ENCODE results near the gene HDAC4. TPM values are rescaled to one million over a fixed set of nuclear protein-coding genes. Genes with fewer than 3 reads are reported as not detected.

The HDAC4 gene
- total RNA-seq, 1 experiment from 2014 or later = 44.4 TPM

DNA sequence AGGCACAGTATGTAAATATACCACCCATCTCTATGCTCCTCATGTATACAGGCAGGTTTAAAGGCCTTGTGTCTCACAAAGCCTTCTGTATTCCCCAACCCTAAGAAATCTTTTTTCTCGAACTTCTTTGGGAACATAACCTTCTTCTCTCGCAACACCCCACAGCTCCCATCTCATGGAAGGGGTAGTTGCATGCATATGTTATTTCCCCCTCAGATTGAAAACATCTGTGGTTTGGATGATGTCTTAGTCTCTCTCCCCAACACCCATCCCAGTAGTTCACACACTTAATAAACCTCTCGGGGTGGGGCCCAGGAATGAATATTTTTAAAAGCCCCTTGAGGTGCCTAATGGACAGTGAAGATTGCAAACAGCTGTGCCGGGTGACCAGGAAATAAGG lies 21.0 kb upstream of the HDAC4 start (continued):
- TF ChIP-seq, protein P1, sequence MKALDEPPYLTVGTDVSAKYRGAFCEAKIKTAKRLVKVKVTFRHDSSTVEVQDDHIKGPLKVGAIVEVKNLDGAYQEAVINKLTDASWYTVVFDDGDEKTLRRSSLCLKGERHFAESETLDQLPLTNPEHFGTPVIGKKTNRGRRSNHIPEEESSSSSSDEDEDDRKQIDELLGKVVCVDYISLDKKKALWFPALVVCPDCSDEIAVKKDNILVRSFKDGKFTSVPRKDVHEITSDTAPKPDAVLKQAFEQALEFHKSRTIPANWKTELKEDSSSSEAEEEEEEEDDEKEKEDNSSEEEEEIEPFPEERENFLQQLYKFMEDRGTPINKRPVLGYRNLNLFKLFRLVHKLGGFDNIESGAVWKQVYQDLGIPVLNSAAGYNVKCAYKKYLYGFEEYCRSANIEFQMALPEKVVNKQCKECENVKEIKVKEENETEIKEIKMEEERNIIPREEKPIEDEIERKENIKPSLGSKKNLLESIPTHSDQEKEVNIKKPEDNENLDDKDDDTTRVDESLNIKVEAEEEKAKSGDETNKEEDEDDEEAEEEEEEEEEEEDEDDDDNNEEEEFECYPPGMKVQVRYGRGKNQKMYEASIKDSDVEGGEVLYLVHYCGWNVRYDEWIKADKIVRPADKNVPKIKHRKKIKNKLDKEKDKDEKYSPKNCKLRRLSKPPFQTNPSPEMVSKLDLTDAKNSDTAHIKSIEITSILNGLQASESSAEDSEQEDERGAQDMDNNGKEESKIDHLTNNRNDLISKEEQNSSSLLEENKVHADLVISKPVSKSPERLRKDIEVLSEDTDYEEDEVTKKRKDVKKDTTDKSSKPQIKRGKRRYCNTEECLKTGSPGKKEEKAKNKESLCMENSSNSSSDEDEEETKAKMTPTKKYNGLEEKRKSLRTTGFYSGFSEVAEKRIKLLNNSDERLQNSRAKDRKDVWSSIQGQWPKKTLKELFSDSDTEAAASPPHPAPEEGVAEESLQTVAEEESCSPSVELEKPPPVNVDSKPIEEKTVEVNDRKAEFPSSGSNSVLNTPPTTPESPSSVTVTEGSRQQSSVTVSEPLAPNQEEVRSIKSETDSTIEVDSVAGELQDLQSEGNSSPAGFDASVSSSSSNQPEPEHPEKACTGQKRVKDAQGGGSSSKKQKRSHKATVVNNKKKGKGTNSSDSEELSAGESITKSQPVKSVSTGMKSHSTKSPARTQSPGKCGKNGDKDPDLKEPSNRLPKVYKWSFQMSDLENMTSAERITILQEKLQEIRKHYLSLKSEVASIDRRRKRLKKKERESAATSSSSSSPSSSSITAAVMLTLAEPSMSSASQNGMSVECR (CRISPR knock-in tag; IDR thresholded peaks at IDR 0.05; ENCODE audit: borderline replicate concordance) = no peak
- TF ChIP-seq ZNF317 (CRISPR knock-in tag; IDR thresholded peaks at IDR 0.05; ENCODE audit: borderline replicate concordance, low read depth) = no peak
- TF ChIP-seq, protein P2, sequence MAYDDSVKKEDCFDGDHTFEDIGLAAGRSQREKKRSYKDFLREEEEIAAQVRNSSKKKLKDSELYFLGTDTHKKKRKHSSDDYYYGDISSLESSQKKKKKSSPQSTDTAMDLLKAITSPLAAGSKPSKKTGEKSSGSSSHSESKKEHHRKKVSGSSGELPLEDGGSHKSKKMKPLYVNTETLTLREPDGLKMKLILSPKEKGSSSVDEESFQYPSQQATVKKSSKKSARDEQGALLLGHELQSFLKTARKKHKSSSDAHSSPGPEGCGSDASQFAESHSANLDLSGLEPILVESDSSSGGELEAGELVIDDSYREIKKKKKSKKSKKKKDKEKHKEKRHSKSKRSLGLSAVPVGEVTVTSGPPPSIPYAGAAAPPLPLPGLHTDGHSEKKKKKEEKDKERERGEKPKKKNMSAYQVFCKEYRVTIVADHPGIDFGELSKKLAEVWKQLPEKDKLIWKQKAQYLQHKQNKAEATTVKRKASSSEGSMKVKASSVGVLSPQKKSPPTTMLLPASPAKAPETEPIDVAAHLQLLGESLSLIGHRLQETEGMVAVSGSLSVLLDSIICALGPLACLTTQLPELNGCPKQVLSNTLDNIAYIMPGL (CRISPR knock-in tag; IDR thresholded peaks at IDR 0.05) = no peak
- TF ChIP-seq, protein P3, sequence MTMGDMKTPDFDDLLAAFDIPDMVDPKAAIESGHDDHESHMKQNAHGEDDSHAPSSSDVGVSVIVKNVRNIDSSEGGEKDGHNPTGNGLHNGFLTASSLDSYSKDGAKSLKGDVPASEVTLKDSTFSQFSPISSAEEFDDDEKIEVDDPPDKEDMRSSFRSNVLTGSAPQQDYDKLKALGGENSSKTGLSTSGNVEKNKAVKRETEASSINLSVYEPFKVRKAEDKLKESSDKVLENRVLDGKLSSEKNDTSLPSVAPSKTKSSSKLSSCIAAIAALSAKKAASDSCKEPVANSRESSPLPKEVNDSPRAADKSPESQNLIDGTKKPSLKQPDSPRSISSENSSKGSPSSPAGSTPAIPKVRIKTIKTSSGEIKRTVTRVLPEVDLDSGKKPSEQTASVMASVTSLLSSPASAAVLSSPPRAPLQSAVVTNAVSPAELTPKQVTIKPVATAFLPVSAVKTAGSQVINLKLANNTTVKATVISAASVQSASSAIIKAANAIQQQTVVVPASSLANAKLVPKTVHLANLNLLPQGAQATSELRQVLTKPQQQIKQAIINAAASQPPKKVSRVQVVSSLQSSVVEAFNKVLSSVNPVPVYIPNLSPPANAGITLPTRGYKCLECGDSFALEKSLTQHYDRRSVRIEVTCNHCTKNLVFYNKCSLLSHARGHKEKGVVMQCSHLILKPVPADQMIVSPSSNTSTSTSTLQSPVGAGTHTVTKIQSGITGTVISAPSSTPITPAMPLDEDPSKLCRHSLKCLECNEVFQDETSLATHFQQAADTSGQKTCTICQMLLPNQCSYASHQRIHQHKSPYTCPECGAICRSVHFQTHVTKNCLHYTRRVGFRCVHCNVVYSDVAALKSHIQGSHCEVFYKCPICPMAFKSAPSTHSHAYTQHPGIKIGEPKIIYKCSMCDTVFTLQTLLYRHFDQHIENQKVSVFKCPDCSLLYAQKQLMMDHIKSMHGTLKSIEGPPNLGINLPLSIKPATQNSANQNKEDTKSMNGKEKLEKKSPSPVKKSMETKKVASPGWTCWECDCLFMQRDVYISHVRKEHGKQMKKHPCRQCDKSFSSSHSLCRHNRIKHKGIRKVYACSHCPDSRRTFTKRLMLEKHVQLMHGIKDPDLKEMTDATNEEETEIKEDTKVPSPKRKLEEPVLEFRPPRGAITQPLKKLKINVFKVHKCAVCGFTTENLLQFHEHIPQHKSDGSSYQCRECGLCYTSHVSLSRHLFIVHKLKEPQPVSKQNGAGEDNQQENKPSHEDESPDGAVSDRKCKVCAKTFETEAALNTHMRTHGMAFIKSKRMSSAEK (CRISPR knock-in tag; IDR thresholded peaks at IDR 0.05; ENCODE audit: borderline replicate concordance) = no peak
- TF ChIP-seq, protein P4, sequence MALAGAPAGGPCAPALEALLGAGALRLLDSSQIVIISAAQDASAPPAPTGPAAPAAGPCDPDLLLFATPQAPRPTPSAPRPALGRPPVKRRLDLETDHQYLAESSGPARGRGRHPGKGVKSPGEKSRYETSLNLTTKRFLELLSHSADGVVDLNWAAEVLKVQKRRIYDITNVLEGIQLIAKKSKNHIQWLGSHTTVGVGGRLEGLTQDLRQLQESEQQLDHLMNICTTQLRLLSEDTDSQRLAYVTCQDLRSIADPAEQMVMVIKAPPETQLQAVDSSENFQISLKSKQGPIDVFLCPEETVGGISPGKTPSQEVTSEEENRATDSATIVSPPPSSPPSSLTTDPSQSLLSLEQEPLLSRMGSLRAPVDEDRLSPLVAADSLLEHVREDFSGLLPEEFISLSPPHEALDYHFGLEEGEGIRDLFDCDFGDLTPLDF (CRISPR knock-in tag; IDR thresholded peaks at IDR 0.05) = no peak
- no peak for TF ChIP-seq ZNF423 (CRISPR knock-in tag; IDR thresholded peaks at IDR 0.05)
- TF ChIP-seq NFYB (CRISPR knock-in tag; conservative IDR thresholded peaks at IDR 0.05; ENCODE audit: low read depth) = no peak
- TF ChIP-seq, protein P5, sequence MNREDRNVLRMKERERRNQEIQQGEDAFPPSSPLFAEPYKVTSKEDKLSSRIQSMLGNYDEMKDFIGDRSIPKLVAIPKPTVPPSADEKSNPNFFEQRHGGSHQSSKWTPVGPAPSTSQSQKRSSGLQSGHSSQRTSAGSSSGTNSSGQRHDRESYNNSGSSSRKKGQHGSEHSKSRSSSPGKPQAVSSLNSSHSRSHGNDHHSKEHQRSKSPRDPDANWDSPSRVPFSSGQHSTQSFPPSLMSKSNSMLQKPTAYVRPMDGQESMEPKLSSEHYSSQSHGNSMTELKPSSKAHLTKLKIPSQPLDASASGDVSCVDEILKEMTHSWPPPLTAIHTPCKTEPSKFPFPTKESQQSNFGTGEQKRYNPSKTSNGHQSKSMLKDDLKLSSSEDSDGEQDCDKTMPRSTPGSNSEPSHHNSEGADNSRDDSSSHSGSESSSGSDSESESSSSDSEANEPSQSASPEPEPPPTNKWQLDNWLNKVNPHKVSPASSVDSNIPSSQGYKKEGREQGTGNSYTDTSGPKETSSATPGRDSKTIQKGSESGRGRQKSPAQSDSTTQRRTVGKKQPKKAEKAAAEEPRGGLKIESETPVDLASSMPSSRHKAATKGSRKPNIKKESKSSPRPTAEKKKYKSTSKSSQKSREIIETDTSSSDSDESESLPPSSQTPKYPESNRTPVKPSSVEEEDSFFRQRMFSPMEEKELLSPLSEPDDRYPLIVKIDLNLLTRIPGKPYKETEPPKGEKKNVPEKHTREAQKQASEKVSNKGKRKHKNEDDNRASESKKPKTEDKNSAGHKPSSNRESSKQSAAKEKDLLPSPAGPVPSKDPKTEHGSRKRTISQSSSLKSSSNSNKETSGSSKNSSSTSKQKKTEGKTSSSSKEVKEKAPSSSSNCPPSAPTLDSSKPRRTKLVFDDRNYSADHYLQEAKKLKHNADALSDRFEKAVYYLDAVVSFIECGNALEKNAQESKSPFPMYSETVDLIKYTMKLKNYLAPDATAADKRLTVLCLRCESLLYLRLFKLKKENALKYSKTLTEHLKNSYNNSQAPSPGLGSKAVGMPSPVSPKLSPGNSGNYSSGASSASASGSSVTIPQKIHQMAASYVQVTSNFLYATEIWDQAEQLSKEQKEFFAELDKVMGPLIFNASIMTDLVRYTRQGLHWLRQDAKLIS (CRISPR knock-in tag; IDR thresholded peaks at IDR 0.05; ENCODE audit: borderline replicate concordance) = no peak
- TF ChIP-seq, protein P6, sequence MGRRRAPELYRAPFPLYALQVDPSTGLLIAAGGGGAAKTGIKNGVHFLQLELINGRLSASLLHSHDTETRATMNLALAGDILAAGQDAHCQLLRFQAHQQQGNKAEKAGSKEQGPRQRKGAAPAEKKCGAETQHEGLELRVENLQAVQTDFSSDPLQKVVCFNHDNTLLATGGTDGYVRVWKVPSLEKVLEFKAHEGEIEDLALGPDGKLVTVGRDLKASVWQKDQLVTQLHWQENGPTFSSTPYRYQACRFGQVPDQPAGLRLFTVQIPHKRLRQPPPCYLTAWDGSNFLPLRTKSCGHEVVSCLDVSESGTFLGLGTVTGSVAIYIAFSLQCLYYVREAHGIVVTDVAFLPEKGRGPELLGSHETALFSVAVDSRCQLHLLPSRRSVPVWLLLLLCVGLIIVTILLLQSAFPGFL (CRISPR knock-in tag; IDR thresholded peaks at IDR 0.05; ENCODE audit: borderline replicate concordance) = no peak
- TF ChIP-seq FOXP1 (CRISPR knock-in tag; IDR thresholded peaks at IDR 0.05; ENCODE audit: borderline replicate concordance) = no peak

Data from WTC11 (cell line).